HTR-8/SVneo (cell line): ENCODE measurements around the gene MCEMP1.

Experiments used
- DNase-seq: peaks from one replicate; pipeline ENCODE4 v3.0.0; 2011; ENCODE audit warnings: low spot score, mixed read lengths; ENCODE audit not compliant: insufficient read length
- FAIRE-seq: peaks from 2 replicates; lab custom pipeline; 2011; peaks lifted over from hg19 to GRCh38; lab: Jason Lieb, UNC

Gene MCEMP1

GRCh38 chr19:7669641-7670040 is 7.2 kb upstream of the MCEMP1 start:
- FAIRE-seq: no peak
- no peak for DNase-seq

- FAIRE-seq (no peak), DNase-seq (no peak)
Observed at GRCh38 chr19:7670150-7670783, 6.6 kb upstream of the MCEMP1 start.

GRCh38 chr19:7670790-7671189 is 6.1 kb upstream of the MCEMP1 start:
- no peak for FAIRE-seq
- no peak for DNase-seq

GRCh38 chr19:7672522-7672921 is 4.4 kb upstream of the MCEMP1 start:
- FAIRE-seq (no peak), DNase-seq (no peak)

- peak; percentile 36 for FAIRE-seq
- peak; percentile 75 for DNase-seq
Observed at GRCh38 chr19:7674010-7675005, 2.6 kb upstream of the MCEMP1 start.

- FAIRE-seq: no peak
- no peak for DNase-seq
Observed at GRCh38 chr19:7676376-7676775, 514 bp upstream of the MCEMP1 start.

GRCh38 chr19:7677669-7678311 is 900 bp downstream of the MCEMP1 start:
- FAIRE-seq (no peak), DNase-seq (no peak)

GRCh38 chr19:7678971-7679751 is 2.3 kb downstream of the MCEMP1 start:
- no peak for DNase-seq
- FAIRE-seq: peak; percentile 60

- DNase-seq (no peak), FAIRE-seq (peak; percentile 16)
Observed at GRCh38 chr19:7679771-7680605, 3.1 kb downstream of the MCEMP1 start.

- peak; percentile 69 for FAIRE-seq
- peak; percentile 91 for DNase-seq
Observed at GRCh38 chr19:7680606-7681339, 3.9 kb downstream of the MCEMP1 start, which contains the start of gene TRAPPC5. Gene TRAPPC5 (plus strand): TSS chr19:7680833. CDS start chr19:7682254, 1,421 bp downstream.

GRCh38 chr19:7681340-7682174 is 4.7 kb downstream of the MCEMP1 start:
- peak; percentile 57 for DNase-seq

GRCh38 chr19:7682175-7682855 is 5.4 kb downstream of the MCEMP1 start:
- DNase-seq (no peak), FAIRE-seq (peak; percentile 16)

More at GRCh38 chr19:7681340-7682174, 4.7 kb downstream of the MCEMP1 start:
- FAIRE-seq: no peak

- FAIRE-seq (no peak), DNase-seq (no peak)
Observed at GRCh38 chr19:7685546-7686445, 8.9 kb downstream of the MCEMP1 start.

- DNase-seq: no peak
- no peak for FAIRE-seq
Observed at GRCh38 chr19:7687177-7687576, 10.3 kb downstream of the MCEMP1 start.

- no peak for FAIRE-seq
- no peak for DNase-seq
Observed at GRCh38 chr19:7689165-7689564, 12.3 kb downstream of the MCEMP1 start.

- FAIRE-seq: peak; percentile 91
Observed at GRCh38 chr19:7690779-7691258, 13.9 kb downstream of the MCEMP1 start.

More at GRCh38 chr19:7690779-7691258, 13.9 kb downstream of the MCEMP1 start:
- DNase-seq: no peak
